Measurements from ENCODE around the gene RACGAP1.

RACGAP1 gene

DNA sequence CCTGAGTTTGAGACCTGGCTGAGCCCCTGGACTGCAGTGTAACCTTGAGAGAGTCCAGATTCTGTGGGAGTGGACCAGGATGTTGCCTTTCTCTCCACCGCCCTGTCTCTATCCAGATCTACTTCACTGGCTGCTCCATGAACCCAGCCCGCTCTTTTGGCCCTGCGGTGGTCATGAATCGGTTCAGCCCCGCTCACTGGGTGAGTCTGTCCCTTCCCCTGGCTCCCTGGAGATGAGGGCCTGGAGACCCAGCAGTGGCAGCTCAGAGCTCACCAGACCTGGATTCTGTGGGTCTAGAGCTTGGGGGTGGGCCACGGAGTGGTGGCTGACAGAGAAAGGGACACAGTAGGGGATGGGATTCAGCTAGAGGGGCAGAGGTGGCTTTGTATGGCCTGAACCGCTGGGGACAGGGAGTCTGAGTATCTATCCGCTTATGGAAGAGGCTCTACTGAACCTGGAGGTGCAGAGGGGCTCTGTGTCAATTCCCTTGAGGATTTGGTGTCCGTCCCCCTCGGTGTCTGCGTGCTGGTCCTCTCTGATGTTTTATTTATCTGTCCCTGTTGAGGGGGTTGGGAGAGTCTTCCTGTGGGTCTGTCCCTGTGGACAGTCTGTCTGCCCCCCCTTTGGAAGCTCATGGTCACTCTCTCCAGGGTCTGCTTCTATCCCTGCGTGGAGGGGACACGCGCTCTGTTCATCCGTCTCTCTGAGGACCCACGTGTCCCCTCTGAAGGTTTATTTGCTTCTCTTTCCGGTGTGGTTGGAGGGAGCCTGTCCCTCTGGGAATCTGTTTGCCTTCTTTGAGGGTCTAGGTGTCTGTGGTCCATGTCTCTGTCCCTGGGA lies 61.1 kb downstream of the RACGAP1 start:
- no peaks in the 10 kb centered on the region for H3K9me3 ChIP-seq (ENCODE audit: control insufficient read depth, low read length)
- no peak overlapping the region for H3K4me3 ChIP-seq (ENCODE audit: insufficient read depth, low read depth, low read length)
- H3K27me3 ChIP-seq (ENCODE audit: control insufficient read depth, insufficient read depth, low read length, poor library complexity, severe bottlenecking): peaks cover 46% of the 10 kb centered on the region
- no peaks in the 10 kb centered on the region for H3K36me3 ChIP-seq (ENCODE audit: control insufficient read depth, insufficient read depth, low read length)
- peaks cover 19% of the 10 kb centered on the region for H3K4me1 ChIP-seq (ENCODE audit: control insufficient read depth, insufficient read depth, low read length)
- WGBS, 2 experiments: 91 to 93% methylated on average over 16 of the region's 17 CpGs
- H3K27ac ChIP-seq (ENCODE audit: insufficient read depth, low read depth, low read length, poor library complexity, severe bottlenecking): no peak overlapping the region

DNA sequence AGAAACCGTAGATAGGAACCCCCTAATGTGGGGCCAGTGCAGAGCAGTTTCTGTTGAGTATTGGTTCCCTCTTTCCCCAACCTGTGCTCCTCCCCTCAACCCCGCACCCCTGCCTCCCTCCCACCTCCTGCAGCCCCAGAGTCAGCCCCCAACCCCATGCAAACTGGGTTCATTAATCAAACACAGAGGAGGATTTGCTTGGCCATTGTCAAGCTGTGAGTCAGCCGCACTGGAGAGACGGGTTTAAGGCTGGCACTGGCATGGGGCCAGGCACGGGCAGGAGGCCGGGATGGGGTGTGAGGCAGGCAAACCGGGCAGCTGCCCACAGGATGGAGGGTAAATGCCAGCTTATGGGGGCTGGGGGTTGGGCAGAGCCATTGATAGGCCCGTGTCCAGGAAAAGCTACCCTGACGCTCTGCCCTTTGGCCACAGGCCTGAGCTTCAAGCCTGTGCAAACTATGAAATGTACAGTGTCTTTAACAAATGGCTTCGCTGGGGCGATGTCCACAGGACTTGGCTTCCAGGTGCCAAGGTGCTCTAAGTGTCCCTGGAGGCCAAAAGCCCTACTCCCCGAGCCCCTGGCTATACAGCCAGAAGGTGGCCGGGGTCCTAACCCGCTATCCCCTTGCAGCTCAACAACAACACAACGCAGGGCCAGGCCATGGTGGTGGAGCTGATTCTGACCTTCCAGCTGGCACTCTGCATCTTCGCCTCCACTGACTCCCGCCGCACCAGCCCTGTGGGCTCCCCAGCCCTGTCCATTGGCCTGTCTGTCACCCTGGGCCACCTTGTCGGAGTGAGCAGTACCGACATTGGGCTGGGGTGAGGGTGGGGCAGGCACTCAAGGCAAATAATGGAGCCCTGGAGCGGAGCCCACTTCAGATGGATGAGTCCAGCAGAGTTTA lies 62.2 kb downstream of the RACGAP1 start:
- H3K27ac ChIP-seq (ENCODE audit: insufficient read depth, low read depth, low read length, poor library complexity, severe bottlenecking): no peak overlapping the region
- no peaks in the 10 kb centered on the region for H3K36me3 ChIP-seq (ENCODE audit: control insufficient read depth, insufficient read depth, low read length)
- 86 to 87% methylated on average over 21 of the region's 21 CpGs for WGBS, 2 experiments
- H3K27me3 ChIP-seq (ENCODE audit: control insufficient read depth, insufficient read depth, low read length, poor library complexity, severe bottlenecking): peaks cover 40% of the 10 kb centered on the region
- H3K9me3 ChIP-seq (ENCODE audit: control insufficient read depth, low read length): no peaks in the 10 kb centered on the region
- no peak overlapping the region for H3K4me3 ChIP-seq (ENCODE audit: insufficient read depth, low read depth, low read length)
- peaks cover 19% of the 10 kb centered on the region for H3K4me1 ChIP-seq (ENCODE audit: control insufficient read depth, insufficient read depth, low read length)

DNA sequence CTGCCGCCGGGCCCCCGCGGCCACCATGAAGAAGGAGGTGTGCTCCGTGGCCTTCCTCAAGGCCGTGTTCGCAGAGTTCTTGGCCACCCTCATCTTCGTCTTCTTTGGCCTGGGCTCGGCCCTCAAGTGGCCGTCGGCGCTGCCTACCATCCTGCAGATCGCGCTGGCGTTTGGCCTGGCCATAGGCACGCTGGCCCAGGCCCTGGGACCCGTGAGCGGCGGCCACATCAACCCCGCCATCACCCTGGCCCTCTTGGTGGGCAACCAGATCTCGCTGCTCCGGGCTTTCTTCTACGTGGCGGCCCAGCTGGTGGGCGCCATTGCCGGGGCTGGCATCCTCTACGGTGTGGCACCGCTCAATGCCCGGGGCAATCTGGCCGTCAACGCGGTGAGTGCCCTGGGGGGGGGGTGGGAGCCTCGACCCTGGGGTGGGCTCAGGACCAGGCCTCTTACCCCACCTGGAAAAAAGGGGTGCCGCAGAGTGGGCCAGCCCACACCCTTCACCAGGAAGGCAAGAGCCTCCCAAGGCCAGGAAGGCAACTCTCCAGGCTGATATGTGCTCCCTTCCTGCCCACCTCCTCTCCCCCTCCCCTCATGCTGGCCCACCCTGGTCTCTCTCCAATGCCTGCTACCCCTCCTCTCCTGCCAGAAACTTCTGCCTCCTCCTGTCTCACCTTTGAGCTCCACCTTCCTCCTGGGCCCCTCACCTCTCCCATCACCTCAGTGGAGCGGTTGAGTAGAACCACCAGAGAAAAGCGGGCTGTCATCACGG lies 63.1 kb downstream of the RACGAP1 start:
- H3K36me3 ChIP-seq (ENCODE audit: control insufficient read depth, insufficient read depth, low read length): no peaks in the 10 kb centered on the region
- no peak overlapping the region for H3K4me3 ChIP-seq (ENCODE audit: insufficient read depth, low read depth, low read length)
- H3K4me1 ChIP-seq (ENCODE audit: control insufficient read depth, insufficient read depth, low read length): peaks cover 17% of the 10 kb centered on the region
- H3K27ac ChIP-seq (ENCODE audit: insufficient read depth, low read depth, low read length, poor library complexity, severe bottlenecking): no peak overlapping the region
- peaks cover 34% of the 10 kb centered on the region for H3K27me3 ChIP-seq (ENCODE audit: control insufficient read depth, insufficient read depth, low read length, poor library complexity, severe bottlenecking)
- 59 to 61% methylated on average over 37 of the region's 37 CpGs for WGBS, 2 experiments
- no peaks in the 10 kb centered on the region for H3K9me3 ChIP-seq (ENCODE audit: control insufficient read depth, low read length)

DNA sequence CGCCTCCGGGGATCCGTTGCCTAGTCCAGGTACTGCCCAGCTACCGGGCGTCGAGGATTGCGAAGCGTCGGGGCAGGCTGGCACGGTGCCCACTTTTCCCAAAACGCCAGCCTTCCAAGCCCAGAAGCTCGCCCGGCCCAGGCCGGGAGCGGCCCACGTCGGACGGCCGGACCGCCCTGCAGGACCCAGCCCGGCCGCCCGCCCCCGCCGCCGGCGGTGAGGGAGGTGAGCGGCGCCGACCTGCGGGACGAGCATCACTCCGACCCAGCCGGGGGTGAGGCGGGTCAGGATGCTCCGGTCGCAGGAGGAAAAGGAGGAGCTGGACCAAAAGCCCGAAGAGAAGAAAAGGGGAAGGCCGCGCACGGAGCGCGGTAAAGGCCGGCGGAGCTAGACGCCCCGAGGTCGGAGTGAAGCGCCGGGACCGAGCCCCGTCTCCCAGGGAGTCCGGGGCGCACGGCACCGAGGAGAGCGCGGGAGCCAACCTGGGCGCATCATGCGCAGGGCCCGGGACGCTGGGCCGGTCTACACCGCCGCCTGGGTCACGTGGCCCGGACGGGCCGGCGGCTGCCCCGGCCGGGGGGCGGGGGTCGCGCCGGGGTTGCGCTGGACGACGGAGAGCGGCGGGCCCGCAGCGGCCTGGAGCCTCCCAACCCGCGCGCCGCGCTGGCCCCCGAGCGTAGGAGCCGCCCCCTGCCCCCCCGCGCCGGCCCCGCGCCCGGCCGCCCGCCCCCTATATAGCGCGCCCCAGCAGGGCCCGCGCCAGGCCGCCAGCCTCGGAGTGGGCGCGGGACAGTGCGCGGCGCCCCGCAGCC lies 64.0 kb downstream of the RACGAP1 start, which contains the start of gene AQP5:
TSS of gene AQP5 (plus strand) at position 762 of the 812 bp plus-strand sequence. CDS start 146 bp downstream, outside the sequence.
- Histone ChIP-seq H3K9me3 (ENCODE audit: control insufficient read depth, low read length) (no peaks in the 10 kb centered on the region), H3K27me3 (ENCODE audit: control insufficient read depth, insufficient read depth, low read length, poor library complexity, severe bottlenecking) (peaks cover 34% of the 10 kb centered on the region), H3K4me1 (ENCODE audit: control insufficient read depth, insufficient read depth, low read length) (peaks cover 16% of the 10 kb centered on the region), H3K4me3 (ENCODE audit: insufficient read depth, low read depth, low read length) (no peak within 1 kb of the TSS), H3K27ac (ENCODE audit: insufficient read depth, low read depth, low read length, poor library complexity, severe bottlenecking) (no peak within 1 kb of the TSS), H3K36me3 (ENCODE audit: control insufficient read depth, insufficient read depth, low read length) (no peaks in the 10 kb centered on the region)
- WGBS, 2 experiments: 5 to 6% methylated on average over 111 of the region's 111 CpGs

DNA sequence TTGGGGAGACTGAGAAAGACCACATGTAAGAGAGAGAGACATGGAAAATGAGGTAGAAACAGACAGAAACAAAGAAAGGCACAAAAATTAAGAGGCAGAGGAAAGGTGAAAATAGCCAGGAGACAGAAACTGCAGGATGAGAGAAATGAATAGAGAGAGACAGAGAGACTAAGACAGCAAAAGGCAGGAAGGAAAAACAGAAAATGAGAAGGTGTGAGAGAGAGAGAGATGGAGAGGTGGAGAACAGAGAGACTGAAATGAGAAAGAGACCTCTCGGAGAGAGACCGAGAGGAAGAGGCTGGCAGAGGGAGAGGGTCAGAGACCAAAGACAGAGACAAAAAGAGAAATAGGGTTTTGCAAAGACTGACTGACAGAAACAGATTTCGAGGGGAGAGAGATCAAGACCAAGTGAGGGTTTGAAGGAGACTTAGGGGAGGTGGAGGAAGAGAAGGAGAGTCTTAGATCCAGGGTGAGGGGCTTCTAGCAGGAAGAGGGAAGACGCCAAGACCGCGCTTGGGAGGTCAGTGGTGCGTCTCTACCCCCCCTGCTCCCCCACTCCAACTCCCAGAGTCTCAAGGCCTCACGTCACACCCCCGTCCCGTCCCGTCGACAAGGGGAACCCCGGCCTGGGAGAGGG lies 64.7 kb downstream of the RACGAP1 start:
- peaks cover 34% of the 10 kb centered on the region for H3K27me3 ChIP-seq (ENCODE audit: control insufficient read depth, insufficient read depth, low read length, poor library complexity, severe bottlenecking)
- H3K27ac ChIP-seq (ENCODE audit: insufficient read depth, low read depth, low read length, poor library complexity, severe bottlenecking): no peak overlapping the region

DNA sequence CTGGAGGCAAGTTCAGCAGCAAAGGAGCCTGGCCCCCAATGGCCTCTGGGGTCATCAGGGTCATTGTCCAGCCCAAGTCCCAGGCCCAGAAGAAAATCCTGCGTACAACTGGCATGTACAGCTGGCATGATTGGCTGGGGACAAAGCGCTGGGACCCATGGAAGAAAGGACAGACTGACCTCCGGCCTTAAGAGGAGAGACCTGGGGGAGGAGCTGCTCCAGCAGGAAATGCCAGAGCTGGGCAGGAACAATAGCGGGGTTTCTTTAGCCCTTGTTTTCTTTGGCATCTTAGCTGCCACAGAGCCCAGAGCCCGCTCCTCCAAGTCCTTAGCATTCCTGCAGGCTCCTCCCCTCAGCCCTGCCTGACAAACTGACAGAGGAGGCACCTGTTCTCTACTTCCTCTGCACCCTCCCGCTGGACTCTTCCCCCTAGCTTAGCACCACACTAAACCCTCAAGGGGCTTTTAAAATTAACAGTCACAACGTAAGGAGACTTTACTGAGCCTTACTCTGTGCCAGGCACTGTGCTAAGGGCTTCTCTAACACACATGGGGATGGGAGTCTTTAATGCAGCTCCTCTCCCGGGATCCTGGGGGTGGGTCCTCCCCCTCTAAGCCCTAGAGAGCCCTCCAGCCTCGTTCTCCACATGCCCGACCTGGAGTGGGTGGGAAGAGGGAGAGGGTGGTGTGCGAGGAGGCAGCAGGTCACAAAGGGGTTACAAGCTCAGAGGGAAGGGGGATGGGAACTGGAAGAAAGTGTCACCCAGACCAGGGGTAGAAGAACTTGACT lies 65.4 kb downstream of the RACGAP1 start:
- Histone ChIP-seq H3K27me3 (ENCODE audit: control insufficient read depth, insufficient read depth, low read length, poor library complexity, severe bottlenecking) (peaks cover 34% of the 10 kb centered on the region), H3K27ac (ENCODE audit: insufficient read depth, low read depth, low read length, poor library complexity, severe bottlenecking) (no peak overlapping the region), H3K4me1 (ENCODE audit: control insufficient read depth, insufficient read depth, low read length) (peaks cover 16% of the 10 kb centered on the region), H3K4me3 (ENCODE audit: insufficient read depth, low read depth, low read length) (no peak overlapping the region), H3K9me3 (ENCODE audit: control insufficient read depth, low read length) (no peaks in the 10 kb centered on the region), H3K36me3 (ENCODE audit: control insufficient read depth, insufficient read depth, low read length) (no peaks in the 10 kb centered on the region)
- WGBS, 2 experiments: 15 to 19% methylated on average over 11 of the region's 11 CpGs

More for the DNA sequence above, 64.7 kb downstream of the RACGAP1 start:
- WGBS, 2 experiments: 50 to 54% methylated on average over 13 of the region's 13 CpGs
- Histone ChIP-seq H3K36me3 (ENCODE audit: control insufficient read depth, insufficient read depth, low read length) (no peaks in the 10 kb centered on the region), H3K9me3 (ENCODE audit: control insufficient read depth, low read length) (no peaks in the 10 kb centered on the region), H3K4me1 (ENCODE audit: control insufficient read depth, insufficient read depth, low read length) (peaks cover 16% of the 10 kb centered on the region), H3K4me3 (ENCODE audit: insufficient read depth, low read depth, low read length) (no peak overlapping the region)

DNA sequence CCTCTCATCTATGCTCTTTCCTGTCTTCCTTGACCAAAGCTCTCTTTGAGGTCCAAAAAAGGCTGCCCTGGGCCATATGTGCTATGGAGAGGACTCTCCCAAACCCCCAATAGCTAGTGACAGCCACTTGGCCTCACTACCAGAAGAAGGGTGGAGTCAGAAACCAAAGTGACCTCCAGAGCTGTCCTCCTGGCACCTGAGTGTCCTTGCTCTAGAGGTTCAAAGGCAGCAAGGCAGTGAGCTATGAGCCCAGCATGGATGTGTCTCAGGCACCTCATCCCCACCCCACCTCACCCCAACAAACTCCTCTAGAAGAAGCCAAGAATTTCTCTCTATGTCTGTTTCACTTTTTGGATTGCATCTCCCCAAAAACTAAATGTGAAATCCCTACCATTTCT lies 67.7 kb downstream of the RACGAP1 start:
- H3K27ac ChIP-seq (ENCODE audit: insufficient read depth, low read depth, low read length, poor library complexity, severe bottlenecking): no peak overlapping the region
- H3K36me3 ChIP-seq (ENCODE audit: control insufficient read depth, insufficient read depth, low read length): no peaks in the 10 kb centered on the region
- peaks cover 31% of the 10 kb centered on the region for H3K27me3 ChIP-seq (ENCODE audit: control insufficient read depth, insufficient read depth, low read length, poor library complexity, severe bottlenecking)
- H3K4me3 ChIP-seq (ENCODE audit: insufficient read depth, low read depth, low read length): no peak overlapping the region
- H3K9me3 ChIP-seq (ENCODE audit: control insufficient read depth, low read length): no peaks in the 10 kb centered on the region
- peaks cover 11% of the 10 kb centered on the region for H3K4me1 ChIP-seq (ENCODE audit: control insufficient read depth, insufficient read depth, low read length)

DNA sequence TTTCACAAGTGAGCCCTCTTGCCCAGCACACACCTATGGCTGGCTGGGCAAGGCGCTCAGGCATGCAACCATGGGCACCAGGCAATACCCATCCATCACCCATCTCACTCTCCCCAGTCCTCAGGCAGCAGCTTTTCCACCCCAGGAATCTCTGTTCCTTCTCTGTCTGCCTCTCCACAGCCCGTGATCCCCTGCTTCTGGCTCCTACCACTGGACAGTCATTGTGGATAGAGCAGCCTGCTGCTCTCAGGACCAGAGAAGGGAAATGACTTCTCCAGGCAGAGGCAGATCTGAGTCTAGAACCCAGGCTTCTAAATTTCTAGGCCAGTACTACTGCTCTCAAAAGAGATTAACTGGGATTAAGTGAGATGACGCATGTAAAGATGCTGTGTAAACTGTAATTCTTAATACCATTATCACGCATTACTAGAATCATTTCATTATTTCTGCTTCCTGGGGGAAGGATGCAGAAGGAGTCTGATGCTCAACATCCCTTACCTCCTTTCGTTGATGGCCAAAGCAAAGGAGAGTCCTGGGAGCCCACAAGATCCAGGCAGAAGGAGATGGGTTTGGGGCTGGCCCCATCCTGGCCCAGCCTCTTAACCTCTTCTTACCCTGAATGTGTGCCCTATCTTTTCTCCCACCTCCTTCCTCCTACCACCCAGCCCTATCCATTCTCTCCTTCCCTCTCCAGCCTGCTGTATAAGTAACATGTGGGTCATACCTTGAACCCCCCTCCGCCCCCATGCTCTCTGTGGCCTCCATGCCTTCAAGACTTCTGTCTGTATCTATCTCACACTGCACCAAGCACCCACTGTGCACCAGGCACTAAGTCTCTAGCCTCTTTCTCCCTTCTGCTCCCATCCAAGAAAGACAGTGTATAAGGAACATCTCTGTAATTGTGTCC lies 68.4 kb downstream of the RACGAP1 start:
- Histone ChIP-seq H3K4me1 (ENCODE audit: control insufficient read depth, insufficient read depth, low read length) (peaks cover 10% of the 10 kb centered on the region), H3K9me3 (ENCODE audit: control insufficient read depth, low read length) (no peaks in the 10 kb centered on the region), H3K36me3 (ENCODE audit: control insufficient read depth, insufficient read depth, low read length) (no peaks in the 10 kb centered on the region), H3K27ac (ENCODE audit: insufficient read depth, low read depth, low read length, poor library complexity, severe bottlenecking) (no peak overlapping the region), H3K4me3 (ENCODE audit: insufficient read depth, low read depth, low read length) (no peak overlapping the region), H3K27me3 (ENCODE audit: control insufficient read depth, insufficient read depth, low read length, poor library complexity, severe bottlenecking) (peaks cover 24% of the 10 kb centered on the region)
- WGBS, 2 experiments: 91 to 93% methylated on average over 5 to 6 of the region's 6 CpGs
